HG03354 (cell line): Measurements from ENCODE around the gene SYAP1.
A peak's percentile ranks its signal among the peaks of the same experiment; 100 is the strongest.
"Not testable (repeated sequence)": the region's sequence is repeated elsewhere in the genome, so short reads cannot be mapped to it uniquely, and the experiment has no call there.

Experiments
- ATAC-seq: cut with Tn5 transposase; IDR thresholded peaks from one replicate; pipeline ENCODE4 v1.9.1; 2021; ENCODE audit warnings: mild to moderate bottlenecking; ENCODE audit not compliant: unreplicated experiment, poor library complexity, severe bottlenecking

The SYAP1 gene, protein sequence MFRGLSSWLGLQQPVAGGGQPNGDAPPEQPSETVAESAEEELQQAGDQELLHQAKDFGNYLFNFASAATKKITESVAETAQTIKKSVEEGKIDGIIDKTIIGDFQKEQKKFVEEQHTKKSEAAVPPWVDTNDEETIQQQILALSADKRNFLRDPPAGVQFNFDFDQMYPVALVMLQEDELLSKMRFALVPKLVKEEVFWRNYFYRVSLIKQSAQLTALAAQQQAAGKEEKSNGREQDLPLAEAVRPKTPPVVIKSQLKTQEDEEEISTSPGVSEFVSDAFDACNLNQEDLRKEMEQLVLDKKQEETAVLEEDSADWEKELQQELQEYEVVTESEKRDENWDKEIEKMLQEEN

DNA sequence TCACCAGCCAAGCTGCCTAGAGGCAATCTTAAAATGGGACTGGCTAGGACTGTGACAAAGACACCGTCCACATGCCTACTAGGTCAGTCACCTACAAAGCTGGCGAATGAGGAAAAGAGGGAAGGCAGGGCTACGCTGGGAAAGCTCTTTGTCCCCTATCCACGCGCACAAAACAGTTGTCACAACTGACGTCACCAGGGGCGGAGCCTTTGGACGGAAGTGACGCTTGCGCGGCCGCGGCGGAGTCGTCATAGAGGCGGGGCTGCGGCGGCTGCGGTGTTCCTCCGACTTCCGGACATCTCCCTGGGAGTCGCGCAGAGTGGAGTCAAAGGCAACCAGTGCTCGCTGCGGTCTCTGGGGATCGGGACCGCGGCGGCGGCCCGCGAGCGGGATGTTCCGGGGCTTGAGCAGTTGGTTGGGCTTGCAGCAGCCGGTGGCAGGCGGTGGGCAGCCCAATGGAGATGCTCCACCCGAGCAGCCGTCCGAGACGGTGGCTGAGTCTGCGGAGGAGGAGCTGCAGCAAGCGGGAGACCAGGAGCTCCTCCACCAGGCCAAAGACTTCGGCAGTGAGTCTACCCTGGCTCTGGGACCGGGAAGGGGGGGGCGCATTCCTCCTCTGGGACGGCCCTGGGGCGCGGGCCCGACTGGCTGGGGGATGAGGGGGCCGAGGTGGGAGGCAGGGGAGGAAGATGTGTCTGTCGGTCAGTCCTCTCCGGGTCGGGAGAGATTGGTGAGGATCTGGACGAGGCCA is at the start of gene SYAP1:
Gene SYAP1 (plus strand): TSS at position 279 of the 751 bp plus-strand sequence. CDS start 113 bp downstream, at position 392.
- peak; percentile 100 for ATAC-seq

DNA sequence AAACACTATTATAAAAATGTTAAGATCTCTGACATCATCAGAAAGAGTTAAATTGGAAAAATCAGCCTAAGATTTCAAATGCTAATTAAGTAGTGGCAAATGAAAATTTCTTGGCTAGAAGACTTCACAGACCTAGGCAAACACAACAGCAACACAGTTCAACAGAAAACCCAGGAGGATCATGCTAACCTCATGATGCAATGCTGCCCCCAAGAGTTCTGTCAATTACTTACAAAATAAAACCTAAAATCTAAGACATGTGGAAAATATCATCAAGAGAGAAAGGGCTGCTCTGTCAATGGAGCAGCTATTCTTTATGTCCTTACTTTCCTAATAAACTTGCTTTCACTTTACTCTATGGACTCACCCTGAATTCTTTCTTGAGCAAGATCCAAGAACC is 48.4 kb upstream of the SYAP1 start:
- ATAC-seq, result no peak

DNA sequence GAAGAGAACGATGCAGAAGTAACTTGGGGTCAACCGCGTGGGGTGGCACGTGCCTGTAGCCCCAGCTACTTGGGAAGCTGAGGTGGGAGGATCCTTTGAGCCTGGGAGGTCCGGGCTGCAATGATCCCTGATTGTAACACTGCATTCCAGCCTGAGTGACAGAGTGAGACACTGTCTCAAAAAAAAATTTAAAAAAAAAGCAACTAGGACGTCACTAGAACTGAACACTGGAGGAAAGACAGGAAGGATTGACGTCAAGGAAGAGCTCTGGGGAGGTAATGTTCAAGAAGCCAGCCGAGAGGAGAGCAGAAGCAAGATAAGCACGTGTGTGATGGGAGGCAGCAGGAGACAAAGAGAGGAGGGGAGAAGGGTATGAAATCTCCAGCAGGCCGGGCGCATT is 40.7 kb upstream of the SYAP1 start:
- no peak for ATAC-seq

DNA sequence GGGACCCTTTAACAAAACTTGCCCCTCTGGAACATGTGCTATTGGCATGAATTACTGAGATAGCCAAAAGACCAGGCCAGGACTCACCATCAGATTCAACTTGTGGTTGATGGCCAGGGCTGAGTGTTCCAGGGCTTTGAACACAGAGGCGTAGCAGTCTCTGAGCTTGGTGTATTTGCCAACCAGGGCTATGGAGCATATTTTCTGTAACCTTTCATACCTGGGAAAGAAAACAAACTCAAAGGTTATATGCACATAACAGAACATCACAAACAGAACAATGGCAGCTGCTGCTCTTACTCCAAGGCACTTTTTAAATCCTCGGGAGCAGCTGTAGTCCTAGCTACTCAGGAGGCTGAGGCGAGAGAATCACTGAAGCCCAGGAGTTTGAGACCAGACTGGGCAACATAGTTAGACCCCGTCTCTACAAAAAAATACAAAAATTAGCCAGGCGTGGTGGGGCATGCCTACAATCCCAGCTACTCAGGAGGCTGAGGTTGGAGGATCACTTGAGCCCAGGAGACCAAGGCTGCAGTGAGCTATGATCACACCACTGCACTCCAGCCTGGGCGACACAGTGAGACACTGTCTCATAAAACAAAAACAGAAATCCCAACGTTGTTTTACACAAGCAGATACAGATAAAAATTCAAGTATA is 36.3 kb upstream of the SYAP1 start:
- no peak for ATAC-seq

DNA sequence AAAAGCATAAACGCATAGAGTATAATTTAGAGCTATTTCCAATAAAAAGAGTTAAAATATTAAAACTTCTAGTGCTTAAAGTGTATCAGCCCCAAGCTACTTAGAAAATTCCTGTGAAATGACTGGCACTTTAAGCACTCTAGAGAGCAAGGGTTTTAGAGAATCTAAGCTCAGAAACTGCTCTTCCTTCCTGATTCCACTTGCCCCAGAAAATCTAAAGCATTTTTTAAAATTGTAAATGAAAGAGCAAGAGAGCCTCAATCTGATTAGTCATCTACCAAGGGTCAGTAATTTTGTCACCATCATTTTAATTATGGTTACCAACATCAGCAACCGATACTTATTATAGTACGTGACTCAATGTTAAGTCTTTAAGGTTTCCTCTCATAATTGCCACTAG is 31.9 kb upstream of the SYAP1 start:
- no peak for ATAC-seq

DNA sequence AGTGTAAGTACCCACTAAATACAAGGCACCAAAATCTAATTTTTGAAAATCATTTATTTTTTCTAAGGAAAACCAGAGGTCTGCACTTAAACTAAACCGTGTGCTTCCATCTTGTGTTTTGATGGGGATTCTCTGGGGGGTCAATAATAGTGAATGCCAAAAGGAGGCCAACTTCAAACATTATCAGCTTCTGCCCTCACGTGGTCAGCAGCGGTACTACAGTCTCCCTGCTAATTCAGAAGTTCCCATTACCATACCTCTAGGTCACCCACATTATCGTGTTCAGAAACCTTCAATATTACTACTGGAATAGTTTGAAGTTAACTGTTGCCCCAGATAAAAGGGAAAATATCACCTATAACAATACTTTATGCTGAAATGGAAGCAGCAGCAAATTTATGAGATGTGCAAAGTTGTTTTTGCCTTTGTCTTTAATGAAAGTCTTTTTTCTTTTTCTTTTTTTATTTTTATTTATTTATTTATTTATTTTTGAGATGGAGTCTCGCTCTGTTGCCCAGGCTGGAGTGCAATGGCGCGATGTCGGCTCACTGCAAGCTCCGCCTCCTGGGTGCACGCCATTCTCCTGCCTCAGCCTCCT is 24.2 kb upstream of the SYAP1 start:
- peak; percentile 83 for ATAC-seq

DNA sequence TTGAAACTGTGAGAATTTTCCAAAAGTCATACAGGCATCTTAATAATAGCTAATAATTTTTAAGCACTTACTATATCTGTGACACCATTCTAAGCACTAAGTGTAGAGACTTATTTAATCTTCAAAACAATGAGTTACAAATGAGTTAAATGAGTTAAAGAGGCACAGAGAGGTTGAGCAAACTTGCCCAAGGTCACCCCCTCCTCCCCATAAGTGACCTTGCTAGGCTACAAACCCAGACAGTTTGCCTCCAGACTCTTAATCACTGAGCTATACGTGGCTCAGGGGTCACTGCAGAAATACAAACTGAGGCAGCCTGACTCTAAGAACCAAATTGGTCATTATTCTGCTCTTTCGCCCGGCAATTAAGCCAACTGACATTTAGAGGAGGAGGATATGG is 22.5 kb upstream of the SYAP1 start:
- no peak for ATAC-seq

DNA sequence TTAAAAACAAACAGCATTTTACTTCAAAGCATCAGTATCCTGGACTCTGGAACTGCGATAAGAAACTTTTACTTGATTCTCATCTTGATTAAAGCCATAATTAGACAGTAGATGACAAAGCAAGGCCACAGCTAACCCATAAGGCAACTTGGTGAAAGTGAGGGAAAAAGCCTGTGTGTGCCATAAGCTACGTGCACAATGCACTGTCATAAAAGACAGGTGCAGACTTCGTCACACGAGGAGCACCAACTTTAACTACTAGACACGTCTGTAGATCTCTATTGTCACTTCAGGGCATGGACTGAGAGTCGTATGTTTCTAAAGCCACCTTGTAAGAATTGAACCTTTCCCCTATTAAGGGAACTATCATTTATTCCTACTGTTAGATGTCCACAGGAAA is 20.0 kb upstream of the SYAP1 start:
- ATAC-seq, result no peak

DNA sequence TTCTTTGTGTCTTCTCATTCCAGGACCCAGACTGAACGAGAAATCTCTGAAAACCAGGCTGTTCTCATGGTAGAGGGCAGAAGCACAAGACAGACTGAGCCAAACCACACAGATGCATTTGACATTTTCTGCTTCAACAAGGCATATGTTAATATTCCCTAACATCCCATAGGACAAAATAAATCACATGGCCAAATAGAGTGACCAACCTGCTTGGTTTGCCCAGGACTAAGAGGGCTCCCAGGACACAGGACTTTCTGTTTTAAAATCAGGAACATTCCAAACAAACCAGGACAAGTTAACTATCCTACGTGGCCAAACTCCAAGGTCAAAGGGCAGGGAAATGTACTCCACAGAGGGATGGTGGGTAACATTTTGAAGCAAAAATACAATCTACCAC is 18.7 kb upstream of the SYAP1 start:
- ATAC-seq, result no peak

GRCh38 chrX:16702700-16703599 is 16.5 kb upstream of the SYAP1 start:
- no peak for ATAC-seq

DNA sequence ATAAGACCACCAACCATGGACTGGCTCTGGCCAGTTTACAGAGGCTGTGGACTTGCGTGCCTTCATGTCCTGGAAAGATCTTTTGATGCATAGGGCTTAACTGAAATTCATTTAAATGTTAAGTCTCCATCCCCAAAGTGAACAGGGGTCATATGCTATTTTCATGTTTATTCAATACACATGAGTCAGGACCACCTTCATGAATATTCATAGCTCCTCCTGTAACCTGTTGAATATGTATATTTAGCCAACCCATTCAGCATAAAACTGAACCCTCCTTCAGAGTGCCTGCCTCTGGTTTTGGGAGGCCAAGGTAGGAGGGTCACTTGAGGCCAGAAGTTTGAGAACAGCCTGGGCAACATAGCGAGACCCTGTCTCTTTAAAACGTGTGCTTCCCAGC is 14.0 kb upstream of the SYAP1 start:
- ATAC-seq, result peak; percentile 41

DNA sequence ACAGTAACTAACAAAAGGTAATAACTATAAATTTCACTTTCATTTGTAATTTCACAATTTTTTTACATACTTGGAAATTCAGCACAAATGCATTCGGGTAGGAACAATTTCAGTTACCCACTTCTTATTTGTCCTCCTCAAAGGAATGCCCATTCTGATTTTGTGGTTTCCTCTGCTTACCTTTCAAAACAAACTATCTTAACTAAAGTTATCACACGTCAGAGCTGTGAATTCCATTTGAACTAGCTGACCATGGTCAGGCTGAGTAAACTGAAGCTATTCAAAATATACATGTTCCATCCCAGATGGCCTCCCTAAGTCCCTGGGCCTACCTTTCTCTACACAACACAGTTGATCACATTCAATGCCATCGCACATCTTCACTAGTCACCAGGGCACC is 11.4 kb upstream of the SYAP1 start:
- ATAC-seq, result no peak

GRCh38 chrX:16711219-16711811 is 8.1 kb upstream of the SYAP1 start:
- no peak for ATAC-seq

DNA sequence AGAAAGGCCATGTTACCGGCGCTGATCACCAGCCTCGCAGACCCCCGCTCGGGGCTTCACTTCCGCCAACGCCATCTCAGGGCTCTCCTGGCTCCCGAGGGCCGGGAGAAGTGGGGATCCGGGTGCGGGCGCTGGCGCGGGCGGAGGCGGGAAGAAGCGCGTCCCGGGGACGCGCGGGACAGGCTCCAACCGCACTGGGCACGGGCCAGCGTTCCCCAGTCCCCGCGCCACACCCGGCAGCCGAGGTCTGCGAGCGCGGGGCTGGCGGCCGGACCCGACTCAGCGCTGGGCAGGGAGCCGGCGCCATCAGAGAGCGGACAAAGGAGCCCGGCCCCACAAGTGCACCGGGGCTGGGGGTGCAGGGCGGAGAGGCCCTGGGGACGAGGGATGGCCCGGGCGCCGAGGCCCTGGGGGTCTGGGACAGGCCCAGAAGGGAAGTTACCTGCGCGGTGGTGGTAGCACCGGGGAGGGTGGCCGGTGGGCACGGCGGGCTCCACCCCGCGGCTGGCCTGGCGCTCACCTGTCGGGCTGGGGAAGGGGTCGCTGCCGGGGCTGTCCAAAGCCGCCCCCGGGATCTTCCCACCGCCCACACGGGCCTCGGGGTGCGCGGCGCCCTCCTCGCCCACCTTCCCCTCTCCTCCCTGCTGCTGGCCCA is 7.4 kb upstream of the SYAP1 start:
- peak; percentile 43 for ATAC-seq

DNA sequence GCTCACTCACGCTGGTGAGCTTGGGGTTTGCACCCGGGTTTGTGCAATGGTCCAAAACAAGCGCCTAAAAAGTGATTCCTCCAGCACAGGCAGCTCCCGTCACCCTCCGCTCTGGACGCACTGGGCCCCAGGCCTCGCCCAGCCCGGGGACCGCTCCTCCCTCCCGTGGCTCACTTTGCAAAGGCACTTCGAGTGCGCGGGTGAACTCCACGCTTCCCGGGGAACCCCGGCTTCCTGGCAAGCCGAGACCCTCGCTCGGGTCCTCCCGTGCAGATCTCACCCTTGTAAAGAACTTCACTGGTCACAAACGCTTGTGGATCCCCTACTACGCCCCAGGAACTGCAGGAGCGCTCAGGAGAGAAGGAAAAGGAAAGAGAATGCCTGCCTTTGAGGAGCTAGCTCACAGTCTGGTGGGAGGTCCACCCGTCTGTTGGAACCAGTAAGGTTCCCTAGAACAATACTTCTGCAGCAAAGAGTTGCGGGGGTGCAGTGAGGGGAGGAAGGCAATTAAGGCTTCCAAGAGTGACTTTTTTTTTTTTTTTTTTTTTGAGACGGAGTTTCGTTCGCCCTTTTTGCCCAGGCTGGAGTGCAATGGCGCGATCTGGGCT is 6.8 kb upstream of the SYAP1 start, which contains the start of gene CTPS2:
Gene CTPS2 (minus strand): TSS at position 122 of the 608 bp plus-strand sequence. CDS start 9,767 bp downstream, outside the sequence.
- ATAC-seq, result peak; percentile 78

DNA sequence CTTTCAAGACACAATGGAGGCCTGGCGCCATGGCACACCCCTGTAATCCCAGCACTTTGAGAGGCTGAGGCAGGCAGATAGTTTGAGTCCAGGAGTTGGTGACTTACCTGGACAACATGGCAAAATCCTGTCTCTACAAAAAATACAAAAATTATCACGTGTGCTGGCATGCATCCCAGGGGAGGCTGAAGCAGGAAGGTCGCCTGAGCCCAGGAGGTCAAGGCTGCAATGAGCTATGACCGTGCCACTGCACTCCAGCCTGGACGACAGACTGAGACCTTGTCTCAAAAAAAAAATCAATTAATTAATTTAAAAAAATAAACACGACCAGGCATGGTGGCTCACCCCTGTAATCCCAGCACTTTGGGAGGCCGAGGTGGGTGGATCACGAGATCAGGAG is 4.9 kb upstream of the SYAP1 start:
- no peak for ATAC-seq

GRCh38 chrX:16715638-16716037 is 3.8 kb upstream of the SYAP1 start:
- ATAC-seq, result not testable (repeated sequence)

DNA sequence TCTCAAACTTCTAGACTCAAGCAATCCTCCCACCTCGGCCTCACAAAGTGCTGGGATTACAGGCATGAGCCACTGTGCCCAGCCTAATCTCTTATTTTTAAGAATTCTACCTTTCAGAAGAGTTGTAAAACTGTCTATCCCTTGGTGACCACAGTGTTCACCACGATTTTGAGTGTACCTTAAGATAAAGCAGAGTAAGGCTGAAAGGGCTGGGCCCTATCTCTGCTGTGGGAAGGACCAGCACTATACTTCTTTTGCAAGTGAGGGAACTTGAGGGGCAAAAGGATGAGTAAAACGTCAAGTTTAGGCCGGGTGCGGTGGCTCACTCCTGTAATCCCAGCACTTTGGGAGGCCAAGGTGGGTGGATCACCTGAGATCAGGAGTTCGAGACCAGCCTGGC is 3.0 kb upstream of the SYAP1 start:
- ATAC-seq, result not testable (repeated sequence)
